ENCODE data around the gene SPATC1L.
"Not testable (repeated sequence)": the region's sequence is repeated elsewhere in the genome, so short reads cannot be mapped to it uniquely, and the experiment has no call there.

Gene SPATC1L

DNA sequence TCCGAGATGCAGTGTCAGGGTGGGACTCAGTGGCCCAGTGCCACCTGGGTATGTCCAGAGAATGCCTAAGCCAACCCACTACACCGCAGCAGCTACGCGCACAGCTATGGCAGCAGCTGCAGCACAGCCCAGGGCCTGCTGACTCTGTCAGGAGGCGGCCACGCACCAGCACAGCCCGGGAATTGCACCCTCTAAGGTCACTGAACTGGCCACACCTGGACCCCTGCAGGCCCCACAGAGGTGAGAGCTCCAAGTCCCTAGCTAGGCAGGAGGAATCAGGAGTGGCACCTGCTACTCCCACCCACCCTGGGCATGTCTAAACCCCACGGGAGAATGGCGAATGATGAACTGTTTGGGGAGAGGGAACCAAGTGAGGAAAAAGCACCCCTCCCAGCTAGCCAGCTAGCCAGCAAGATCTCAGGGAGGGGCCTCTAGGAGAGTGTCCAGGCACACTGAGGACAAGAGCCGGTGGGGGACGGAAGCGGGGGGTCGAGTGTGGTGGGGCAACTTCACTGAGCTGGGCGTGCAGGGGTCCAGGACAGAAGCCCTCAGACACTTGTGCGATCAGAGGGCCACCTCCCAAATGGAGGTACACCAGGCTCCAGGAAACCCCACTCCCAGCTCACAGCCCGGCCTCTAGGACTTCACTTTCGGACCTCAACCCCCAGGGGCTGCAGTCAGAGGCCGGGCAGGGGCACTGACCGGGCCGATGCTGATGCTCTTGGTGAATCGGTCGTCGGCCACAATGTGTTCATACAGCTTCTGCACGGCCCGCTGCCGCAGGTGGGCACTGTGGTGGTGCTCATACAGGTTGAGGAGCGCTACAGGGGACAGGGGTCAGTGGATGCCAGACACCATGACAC lies 30.4 kb upstream of the SPATC1L start:
- no peak for DNase-seq

DNA sequence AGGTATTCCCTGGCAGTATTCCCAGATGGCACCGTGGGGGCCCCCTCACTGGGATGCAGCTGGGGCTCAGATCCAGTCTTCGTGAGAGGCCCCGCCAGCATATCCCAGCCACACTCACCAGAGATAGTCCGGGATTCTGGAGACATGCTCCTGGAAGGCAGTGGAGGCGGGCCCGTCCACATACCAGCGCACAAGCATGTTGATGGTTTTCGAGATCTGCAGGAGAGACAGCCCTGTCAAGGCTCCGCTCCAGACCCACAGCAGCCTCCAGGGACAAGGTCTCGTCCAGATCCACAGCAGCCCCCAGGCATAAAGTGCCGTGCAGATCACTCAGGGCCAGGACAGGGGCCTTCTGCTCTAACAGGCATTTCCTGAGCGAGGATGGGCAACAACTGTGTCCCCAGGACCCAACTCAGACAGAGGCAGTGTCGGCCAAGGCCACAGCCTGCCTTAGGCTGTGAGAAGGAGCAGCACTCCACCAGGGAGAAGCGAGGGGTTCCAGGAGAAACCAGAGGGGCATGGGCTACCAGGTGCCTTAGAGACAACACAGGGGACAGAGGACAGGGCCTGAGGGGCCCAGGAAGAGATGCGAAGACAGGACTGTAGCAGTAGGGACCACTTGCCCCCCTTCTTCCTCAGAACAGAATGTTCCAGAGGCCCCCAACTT lies 29.5 kb upstream of the SPATC1L start:
- no peak for DNase-seq

DNA sequence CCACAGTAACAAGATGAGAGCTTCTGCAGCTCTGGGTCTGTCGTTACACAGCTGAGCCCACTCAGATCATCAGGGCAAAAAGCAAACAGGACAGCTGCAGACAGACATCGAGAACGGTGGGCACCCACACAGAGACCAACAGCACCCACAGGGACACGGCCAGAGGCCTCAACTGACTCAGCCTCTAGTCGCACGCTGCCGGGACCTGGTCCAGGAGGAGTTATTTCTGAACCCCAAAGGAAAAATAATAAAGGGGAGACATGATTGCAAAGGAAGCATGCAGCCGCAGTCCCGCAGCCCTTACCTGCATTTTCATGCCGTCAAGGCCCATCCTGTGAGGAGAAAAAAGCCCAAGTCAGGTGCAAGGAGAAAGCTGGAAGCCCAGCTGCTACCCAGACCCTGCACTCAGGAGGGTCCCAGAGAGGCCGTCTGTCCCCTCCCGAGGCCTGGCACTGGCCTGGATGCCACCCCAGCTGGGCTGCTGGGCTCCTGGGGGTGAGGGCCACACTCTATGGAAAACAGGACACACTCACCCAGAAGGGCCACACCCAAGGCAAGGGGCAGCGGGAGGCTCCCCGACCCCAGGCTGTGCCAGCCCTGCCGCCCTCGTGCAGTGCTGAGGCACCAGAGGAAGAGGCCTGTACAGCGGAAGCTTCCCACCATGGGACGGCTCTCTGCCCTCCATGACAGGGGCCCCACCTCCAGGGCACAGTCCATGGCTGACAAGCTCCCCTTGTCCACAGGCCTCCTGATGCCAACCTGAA lies 28.6 kb upstream of the SPATC1L start:
- DNase-seq: no peak

DNA sequence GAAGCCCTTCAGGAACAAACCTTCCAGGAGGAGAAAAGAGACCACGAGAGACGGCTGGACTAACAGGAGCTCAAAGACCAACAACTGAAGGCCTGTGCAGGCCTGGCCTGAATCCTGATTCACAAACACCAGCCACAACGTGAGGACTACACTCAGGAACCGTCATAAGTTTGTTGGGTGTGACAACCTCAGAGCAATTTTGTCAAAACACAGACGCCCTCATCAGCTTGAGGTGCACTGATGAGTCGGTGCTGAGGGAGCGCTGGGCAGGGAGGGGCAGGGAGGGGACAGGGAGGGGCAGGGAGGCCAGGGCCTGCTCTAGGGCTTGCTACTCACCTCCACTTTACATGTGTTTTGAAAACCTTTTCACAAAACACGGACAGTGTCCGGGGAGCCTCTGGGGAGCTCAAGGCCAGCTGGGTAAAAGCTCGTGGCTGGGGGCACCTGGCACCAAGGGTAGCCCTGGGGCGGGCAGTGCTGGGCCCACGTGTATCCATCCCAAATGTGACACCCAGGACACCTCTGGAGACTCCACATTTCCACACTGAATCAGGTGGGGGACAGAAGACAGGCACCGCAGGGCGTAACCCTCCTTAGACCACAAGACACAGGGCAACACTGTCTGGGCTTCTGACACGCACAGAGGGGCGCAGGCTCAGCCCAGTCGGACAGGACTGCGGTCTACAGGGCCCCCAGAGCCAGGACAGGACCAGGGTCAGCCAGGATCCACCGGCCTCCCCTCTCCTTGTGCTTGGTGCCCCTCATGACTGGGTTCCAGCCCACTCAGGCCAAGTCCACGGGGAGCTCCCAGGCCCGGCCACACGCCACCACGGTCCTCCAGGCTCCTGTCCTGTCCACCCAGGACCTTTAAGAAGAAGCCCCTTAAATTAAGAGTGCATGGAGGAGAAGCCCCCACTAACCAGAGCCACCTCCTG lies 27.8 kb upstream of the SPATC1L start:
- no peak for DNase-seq

DNA sequence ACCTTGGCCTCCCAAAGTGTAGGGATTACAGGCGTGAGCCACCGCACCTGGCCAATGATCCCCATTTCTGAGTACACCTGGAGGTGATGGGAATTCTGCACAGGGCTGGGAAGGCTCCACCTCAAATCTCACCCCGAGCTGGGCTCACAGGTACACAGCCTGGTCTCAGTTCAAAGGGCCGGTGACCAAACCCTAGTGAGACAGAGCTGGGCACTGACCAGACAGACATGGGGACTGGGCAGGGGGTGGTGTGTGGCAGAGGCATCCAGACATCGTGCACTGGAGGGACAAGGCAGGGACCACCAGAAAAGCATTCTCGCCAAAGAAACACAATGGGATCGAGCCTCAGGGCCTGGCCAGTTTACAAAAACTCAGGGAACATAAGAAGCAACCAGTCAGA lies 27.1 kb upstream of the SPATC1L start:
- DNase-seq: no peak

DNA sequence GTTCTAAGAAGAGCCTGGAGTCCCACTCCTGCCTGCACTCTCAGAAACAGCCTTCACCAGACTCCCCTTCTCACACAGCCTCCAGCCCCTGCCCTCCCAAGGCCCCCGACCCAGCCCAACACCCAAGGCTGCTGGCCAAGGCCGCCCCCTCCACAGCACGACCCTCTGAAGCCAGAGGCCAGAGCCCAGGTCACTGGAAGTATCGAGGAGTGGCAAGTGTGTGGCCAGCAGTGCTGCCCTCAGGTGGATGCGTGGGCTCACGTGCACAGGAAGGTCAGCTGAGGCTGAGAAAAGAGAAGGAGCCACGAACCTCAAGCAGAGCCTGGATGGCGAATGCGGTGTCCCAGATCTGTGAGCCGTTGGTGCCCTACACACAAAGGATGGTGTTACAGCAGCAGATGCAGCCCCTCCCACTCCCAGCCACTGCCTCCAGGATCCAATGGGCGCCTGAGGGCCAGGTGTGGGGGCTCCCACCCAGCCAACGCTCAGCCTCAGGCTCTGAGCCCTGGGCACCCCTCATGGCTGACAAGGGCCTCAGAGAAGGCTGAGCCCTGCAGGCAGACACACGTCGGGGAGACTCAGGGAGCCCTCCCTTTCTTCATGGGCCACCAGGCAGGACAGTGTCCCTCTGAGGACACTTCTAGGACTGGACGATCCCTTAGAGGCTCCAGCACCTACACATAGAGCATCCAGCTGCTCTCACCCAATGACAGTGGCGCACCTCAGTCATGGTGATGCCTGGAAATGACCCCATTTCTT lies 26.3 kb upstream of the SPATC1L start:
- DNase-seq: no peak

DNA sequence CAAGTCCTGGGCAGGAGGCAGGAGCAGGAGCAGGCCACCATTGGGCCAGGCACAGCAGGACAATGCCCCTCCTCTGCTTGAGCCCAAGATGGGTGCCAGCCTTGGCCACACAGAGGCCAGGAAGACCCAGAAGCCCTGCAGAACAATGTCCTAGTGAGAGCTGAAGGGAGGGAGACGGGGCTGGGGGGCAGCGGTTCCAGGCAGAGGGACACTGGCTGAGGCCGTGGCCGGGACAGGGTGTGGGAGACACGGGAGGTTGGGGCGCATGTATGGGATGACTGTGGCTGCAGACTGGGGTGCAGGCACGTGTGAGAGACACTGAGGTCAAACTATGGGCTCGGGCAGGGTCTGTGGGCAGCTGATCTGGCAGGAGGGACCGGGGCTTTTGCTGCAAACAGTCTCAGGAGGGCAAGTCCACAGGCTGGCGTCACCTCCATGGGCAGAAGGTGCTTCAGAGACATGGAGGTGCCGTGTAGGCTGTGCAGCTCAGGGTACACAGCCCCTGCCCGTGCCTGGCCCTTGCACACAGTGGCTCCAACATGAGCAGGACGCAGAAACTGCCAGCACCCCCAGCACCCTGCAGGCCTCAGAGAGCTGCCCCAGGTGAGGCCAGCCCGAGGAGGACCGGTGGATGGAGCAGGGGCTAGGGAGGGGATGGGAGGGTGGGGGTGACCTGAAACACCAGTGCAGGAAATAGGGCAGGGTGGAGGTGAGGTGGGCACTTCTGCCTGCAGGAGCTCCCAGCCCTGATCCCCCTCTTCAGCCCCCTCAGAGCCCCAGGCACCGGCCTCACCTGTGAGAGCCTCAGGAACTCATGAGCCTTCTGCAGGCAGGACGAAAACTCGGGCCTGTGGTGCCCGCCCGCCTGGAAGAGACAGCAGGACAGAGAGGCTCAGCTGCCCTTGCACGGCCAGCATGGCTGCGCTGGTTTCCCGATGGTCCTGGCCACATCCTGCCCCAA lies 24.8 kb upstream of the SPATC1L start:
- DNase-seq: no peak

DNA sequence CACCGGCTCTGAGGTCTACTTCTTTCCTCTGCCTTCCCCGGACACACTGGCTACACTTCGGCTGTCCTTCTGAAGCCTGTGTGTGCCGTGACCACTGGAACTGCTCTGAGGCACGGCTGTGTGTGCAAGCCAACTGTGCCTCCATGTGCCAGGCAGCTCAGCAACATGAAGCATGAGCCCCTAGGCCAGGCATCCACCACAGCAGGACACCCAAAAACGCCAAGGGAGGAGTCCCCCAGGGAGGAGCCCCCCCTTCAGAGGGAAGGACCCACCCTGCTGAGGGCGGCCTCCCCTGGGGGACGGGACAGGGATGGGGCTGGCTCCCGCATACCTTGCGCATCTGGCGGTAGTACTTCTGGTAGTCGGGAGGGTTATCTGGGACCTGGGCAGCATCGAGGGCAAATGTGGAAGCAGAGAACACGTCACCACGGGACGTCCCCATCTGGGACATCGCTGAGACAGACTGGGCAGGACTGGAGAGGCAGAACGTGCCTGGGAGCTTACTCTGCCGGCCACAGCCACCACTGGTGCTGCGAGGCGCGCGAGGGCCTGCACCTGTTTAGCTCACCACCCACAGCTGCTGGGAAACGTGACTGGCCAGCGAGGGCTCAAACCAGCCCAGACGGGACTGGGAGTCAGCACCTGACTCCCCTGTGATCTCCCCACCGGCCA lies 23.8 kb upstream of the SPATC1L start:
- DNase-seq: no peak

DNA sequence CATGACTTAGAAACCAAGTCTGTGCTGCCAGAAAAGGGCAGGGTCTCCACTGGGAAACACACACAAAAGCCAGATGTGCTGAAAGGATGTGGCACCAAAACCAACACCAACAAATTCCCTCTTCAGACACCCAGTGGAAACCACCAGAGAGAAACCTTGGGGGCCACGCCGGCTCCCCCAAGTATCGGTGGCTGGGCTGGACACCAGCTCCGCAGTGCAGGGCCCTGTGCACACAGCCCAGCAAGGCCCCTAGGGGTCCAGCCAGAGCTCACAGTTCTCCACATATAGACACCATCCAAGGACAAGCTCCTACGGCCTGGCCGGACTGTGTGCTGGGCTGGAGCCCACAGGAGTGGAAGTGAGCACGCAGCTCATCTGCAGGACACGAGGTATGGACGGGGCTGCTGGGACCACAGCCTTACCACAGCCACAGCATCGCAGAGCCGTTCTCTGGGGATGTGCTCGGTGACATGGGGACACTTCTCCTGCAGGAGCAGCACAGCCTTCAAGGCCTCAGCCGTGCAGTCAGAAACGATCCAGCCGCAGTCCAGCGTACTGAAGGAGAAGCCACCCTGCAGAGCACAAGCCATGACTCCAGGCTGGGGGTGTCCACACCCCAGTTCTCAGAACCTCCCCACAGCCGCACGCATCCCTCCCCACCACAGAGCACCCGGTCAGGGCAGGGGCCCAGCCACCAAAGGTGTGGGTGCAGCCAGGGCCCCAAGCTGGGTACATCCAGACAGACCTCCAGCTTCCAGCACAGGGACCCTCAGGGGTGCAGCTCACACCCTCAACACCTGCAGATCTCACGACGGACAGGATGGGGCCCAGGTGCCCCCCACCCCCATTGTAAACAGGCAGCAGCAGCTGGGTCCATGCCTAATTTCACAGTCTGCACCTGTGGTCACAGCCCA lies 23.0 kb upstream of the SPATC1L start:
- no peak for DNase-seq

DNA sequence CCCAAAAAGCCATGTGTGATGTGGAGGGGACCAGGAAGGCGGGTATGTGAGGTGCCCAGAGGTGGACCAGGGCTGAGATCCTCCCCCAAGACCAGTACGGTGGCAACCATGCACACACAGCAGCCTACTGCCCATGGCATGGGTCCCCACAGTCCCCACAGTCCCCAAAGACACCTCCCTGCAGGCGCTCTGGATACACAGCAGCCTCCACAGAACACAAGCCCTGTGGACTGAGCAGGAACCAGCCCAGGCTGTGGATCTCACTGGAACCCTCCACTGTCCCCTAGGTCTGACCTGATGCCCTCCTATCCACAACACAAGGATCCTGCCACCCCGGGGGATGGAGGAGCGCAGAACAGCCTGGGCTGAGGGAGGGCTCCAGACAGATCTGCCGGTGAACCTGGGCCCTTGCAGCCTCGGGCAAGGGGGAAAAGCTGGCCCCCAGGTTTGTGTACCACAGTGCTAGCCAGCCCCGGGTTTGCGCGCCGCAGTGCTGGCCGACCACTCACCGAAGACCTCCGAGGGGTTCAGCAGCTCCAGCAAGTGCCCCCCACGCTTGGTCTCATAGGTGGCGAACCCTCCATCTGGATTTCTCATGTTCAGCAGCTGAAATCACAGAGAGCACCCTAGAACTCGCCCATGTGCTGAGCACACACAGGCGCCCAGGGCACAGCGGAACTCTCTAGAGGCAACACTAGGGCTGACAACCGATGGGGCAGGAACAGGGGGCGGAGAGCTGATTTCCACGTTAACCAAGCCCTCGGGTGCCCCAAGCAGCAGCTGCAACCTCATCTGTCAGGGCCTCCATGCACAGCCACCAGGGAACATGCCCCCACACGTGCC lies 22.1 kb upstream of the SPATC1L start:
- DNase-seq: no peak

DNA sequence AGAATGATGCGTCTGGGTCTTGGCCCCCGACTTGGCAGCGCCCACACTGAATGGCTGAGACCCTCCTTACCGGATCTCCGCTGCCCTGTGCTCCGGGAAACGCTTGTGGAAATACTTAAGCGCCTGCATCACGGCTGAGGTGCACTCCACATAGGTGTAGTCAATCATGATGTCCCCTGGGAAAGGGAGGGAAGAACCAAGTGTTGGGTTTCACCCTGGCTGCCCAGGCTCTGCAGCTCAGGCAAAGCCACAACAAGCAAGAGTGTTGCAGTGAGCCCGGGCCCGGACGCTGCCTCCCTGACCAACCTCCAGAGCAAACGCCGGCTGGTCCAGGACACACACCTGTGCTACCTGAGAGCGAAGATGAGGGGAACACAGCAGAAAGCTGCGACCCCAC lies 21.5 kb upstream of the SPATC1L start:
- no peak for DNase-seq

DNA sequence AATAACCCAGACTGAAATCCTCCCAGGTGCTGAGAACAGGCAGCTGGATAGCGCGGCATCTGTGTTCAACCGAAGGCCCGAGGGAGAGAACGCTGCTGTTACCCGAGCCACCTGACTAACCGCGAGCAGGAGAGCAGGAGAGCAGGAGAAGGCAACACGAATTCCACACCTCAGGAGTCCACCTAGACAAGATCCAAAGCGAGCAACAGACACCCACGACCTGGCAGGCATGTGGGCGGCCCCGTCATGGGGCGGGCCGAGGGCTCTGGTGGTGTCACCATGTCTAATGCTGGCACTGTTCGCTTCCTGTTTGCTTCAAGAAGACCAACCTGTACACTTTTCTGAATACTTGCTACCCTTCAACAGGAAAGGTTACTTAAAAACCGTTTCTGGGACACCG lies 20.9 kb upstream of the SPATC1L start:
- no peak for DNase-seq

DNA sequence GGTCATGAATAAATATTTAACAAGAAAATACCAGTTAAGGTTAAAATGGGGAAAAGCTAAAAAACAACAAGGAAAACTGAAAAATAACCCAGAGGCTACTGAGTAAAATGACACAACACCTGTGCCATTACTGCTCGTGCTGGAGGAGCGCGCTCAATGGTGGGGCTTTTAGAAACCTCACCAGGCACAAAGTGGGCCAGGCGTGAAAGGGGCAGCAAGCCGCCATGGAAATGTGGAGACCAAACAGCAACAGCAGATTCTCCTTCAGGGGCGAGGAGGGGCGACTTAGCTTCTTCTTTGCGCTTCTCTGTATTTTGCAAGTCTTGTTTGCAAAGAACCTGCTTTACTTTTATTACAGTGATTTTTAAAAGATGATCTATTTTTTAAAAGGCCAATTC lies 18.9 kb upstream of the SPATC1L start:
- no peak for DNase-seq

DNA sequence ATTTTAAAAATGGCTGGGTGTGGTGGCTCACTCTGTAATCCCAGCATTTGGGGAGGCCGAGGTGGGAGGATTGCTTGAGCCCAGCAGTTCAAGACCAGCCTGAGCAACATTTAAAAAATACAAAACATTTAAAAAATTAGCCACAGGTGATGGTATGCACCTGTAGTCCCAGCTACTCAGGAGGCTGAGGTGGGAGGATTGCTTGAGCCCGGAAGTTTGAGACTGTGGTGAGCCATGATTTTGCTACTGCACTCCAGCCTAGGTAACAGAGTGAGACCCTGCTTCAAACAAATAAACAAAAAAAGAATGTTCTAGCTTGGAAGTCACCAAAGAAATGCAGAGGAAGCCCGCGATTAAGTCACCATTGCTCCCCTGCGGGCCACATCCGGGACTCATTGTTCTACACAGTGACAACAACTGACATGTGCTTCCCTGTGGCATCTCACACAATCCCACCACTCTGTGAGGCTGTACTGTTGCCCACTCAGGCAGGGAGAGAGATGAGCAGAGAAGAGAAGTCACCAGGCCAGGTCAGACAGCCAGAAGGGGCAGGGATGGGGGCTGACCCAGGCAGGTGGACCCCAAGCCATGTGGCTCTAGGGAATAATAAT lies 18.4 kb upstream of the SPATC1L start:
- DNase-seq: no peak

DNA sequence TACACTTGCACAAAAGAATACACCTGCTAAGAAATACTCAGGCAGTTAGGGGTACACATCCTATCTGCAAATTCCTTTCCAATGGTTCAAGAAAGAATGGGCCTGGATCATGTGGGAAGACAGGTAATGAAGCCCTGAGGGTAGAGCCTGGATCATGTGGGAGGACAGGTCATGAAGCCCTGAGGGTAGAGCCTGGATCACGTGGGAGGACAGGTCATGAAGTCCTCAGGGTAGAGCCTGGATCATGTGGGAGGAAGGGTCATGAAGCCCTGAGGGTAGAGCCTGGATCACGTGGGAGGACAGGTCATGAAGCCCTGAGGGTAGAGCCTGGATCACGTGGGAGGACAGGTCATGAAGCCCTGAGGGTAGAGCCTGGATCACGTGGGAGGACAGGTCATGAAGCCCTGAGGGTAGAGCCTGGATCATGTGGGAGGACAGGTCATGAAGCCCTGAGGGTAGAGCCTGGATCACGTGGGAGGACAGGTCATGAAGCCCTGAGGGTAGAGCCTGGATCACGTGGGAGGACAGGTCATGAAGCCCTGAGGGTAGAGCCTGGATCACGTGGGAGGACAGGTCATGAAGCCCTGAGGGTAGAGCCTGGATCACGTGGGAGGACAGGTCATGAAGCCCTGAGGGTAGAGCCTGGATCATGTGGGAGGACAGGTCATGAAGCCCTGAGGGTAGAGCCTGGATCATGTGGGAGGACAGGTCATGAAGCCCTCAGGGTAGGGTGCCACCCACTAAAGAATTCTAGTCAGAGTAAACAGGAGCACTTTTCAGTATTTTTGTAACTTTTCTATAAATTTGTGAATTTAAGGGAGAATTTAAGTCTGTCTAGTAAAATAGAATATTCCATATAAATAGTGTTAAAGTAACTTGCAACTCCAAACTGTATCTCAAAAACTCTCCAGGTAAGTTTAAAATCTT lies 16.9 kb upstream of the SPATC1L start:
- not testable (repeated sequence) for DNase-seq
